ENCODE results near the gene KLHL2.

Gene KLHL2

DNA sequence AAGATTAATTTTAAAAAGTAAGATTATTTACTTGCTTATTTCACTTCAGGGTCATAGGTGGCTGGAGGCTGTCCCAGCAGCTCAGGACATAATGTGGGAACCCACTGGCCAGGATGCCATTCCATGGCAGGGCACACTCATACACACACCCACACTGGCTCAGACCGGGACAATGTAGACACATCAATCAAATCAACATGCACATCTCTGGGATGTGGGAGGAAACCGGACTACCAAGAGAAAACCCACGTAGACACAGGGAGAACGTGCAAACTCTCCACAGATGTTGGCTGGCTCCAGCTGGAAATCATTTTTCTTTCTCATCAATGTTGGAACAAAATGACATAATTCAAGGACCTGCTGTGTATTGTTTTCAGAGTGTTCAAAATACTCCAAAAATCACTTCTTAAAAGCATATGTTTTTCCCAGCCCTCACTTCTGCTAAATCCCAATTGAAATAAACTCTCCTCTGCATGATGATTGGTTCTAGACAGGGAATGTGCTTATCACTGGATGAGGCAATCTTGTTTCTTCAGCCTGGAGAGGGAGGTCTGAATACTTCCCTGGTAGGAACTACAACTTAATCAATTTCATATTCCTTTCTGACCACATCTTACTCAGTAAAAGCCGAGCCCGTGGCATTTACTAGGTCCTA, 152.8 kb downstream of the KLHL2 start:
- no peak for DNase-seq (ENCODE audit: low read depth)
- H3K4me3 ChIP-seq (ENCODE audit: low read depth, low read length), result no peak overlapping the region
- TF ChIP-seq, protein P1, sequence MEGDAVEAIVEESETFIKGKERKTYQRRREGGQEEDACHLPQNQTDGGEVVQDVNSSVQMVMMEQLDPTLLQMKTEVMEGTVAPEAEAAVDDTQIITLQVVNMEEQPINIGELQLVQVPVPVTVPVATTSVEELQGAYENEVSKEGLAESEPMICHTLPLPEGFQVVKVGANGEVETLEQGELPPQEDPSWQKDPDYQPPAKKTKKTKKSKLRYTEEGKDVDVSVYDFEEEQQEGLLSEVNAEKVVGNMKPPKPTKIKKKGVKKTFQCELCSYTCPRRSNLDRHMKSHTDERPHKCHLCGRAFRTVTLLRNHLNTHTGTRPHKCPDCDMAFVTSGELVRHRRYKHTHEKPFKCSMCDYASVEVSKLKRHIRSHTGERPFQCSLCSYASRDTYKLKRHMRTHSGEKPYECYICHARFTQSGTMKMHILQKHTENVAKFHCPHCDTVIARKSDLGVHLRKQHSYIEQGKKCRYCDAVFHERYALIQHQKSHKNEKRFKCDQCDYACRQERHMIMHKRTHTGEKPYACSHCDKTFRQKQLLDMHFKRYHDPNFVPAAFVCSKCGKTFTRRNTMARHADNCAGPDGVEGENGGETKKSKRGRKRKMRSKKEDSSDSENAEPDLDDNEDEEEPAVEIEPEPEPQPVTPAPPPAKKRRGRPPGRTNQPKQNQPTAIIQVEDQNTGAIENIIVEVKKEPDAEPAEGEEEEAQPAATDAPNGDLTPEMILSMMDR (IDR thresholded peaks at IDR 0.05; ENCODE audit: insufficient read depth, low read depth, low read length, missing control alignments), result no peak

DNA sequence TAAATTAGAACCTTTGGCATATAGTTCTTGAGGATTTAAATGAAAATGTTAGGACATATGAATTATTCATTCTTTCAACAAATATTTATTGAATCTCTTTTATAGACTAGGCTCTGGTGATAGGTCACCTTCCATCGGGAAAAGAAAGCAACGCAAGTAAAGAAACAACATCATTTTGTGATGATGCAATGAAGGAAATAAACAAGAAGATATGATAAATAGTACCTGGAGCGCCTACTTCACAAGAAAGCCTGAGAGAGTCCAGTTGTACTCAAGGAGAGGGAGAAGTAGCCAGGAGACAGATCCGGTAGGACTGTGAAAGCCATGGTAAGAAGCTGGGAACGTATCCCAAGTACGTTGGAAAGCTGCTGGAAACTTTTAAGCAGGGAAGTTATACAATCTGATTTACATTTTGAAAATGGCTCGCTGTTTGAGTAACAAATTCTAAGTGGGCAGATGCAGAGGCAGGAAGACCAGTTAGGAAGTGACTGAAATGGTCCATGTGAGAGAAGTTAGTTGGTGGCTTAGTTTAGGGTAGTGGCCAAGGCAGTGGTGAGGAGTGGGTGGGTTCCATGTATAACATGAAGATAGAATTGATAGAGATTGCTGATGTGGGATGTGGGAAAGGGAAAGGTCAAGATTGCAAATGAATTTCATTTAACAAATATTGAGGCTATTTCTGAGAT, 153.8 kb downstream of the KLHL2 start:
- DNase-seq (ENCODE audit: low read depth), result no peak
- TF ChIP-seq, protein P1 (IDR thresholded peaks at IDR 0.05; ENCODE audit: insufficient read depth, low read depth, low read length, missing control alignments), result no peak

DNA sequence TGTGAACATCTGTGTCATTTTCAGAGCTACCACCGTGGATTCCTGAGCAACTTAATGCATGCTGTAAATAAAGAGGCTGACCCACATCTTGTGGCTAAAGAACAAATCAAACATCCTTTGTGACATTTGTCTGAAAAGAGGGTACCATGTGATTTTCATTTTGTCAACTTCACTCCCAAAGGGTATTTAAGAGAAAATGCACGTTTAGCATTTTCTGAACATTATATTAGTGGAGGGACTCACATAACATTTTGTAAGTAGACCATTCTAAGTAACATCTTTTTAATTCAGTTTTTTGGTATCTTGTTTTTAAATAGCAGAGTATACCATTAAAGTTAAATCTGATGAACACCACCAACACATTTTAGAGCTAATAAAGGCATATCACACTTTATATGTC, 154.4 kb downstream of the KLHL2 start:
- DNase-seq (ENCODE audit: low read depth), result no peak
- TF ChIP-seq, protein P1 (IDR thresholded peaks at IDR 0.05; ENCODE audit: insufficient read depth, low read depth, low read length, missing control alignments), result no peak
- H3K4me3 ChIP-seq (ENCODE audit: low read depth, low read length), result no peak overlapping the region

More for the DNA sequence above, 153.8 kb downstream of the KLHL2 start:
- no peak overlapping the region for H3K4me3 ChIP-seq (ENCODE audit: low read depth, low read length)

DNA sequence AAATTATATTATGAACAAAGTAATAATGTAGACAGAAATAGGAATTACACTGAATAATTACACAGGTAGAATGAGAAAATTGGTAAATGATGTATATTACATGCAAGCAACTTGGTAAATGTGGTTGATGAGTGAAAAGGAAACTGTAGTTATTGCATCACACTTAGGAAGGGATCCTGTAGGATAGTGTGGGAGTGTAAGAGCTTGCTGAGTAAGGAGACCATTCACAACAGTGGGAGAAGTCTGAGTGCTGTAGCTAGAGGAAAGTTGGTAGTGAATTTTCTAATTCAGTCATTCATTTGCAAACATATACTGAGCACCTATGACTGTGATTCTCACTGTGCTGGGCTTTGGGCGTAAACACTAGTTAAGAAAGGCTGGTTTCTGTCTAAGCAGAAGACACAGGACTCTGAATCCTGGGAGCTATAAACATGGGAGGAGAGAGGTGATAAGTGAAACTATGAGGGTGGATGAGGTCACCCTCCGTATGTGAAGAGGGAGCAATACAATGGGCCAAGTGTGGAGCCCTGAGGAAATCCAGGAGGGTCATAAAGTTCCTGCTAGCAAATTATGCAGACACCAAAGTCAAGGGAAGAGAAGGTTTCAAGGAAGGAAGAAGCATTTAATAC, 157.2 kb downstream of the KLHL2 start:
- TF ChIP-seq, protein P1 (IDR thresholded peaks at IDR 0.05; ENCODE audit: insufficient read depth, low read depth, low read length, missing control alignments), result no peak
- no peak for DNase-seq (ENCODE audit: low read depth)

DNA sequence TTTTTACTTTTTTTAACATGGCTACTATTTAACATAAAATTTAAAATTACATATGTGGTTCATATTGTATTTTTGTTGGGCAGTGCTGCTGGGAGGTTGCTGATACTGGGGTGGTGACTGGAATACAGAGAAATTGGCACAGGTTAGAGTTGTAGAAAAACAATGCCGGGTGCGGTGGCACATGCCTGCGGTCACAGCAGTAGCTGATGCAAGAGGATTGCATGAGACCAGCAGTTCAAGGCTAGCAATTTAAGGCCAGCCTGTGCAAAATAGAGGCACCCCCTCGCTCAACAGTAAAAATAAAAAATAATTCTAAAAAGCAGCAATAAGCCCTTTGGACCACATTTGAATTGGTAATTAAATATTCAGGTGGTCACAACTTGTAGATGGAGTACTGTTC, 159.7 kb downstream of the KLHL2 start:
- TF ChIP-seq, protein P1 (IDR thresholded peaks at IDR 0.05; ENCODE audit: insufficient read depth, low read depth, low read length, missing control alignments), result no peak
- H3K4me3 ChIP-seq (ENCODE audit: low read depth, low read length), result no peak overlapping the region
- DNase-seq (ENCODE audit: low read depth), result no peak

More for the DNA sequence above, 157.2 kb downstream of the KLHL2 start:
- H3K4me3 ChIP-seq (ENCODE audit: low read depth, low read length), result no peak overlapping the region

DNA sequence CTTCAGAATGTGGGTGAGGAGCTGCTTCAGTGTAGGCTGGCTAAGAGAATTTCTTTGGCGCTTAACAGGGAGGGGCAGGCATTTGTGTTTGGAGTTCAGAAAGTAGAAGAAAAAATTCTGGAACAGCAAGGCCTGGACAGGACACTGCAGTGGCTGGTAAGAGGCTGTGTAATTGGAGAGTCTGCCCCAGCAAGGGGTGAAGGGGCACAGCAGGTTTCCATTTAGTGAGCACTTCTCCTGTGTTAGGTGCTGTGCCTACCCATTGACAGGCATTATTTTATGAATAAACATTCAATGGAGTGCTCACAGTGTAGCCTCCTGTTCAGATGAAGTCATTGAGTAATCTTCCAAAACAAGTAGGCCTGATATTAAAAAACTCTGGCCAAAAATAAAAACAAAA, 160.8 kb downstream of the KLHL2 start:
- TF ChIP-seq, protein P1 (IDR thresholded peaks at IDR 0.05; ENCODE audit: insufficient read depth, low read depth, low read length, missing control alignments), result no peak
- no peak overlapping the region for H3K4me3 ChIP-seq (ENCODE audit: low read depth, low read length)
- no peak for DNase-seq (ENCODE audit: low read depth)
